Measurements from ENCODE around the gene SMIM36. TPM values are rescaled to one million over a fixed set of nuclear protein-coding genes. Genes with fewer than 3 reads are reported as not detected.

Gene SMIM36
- total and polyA plus RNA-seq, 4 donors, result not detected

- Histone ChIP-seq H3K4me3 (ENCODE audit: low read length in 2 of 2) (no peak overlapping the region), H3K9me3 (ENCODE audit: control insufficient read depth, low read length) (no peaks in the 10 kb centered on the region), H3K27ac (ENCODE audit: low read depth in 1 of 2, low read length in 2 of 2) (no peak overlapping the region), H3K36me3 (ENCODE audit: control insufficient read depth in 1 of 2, insufficient read depth in 2 of 2, low read length in 1 of 2) (no peaks in the 10 kb centered on the region), H3K4me1 (ENCODE audit: control insufficient read depth in 1 of 2, insufficient read depth in 2 of 2, low read length in 2 of 2) (peaks cover 0 to 6% of the 10 kb centered on the region in 2 donors), H3K27me3 (ENCODE audit: control insufficient read depth in 1 of 2, insufficient read depth in 2 of 2, low read length in 1 of 2) (no peaks in the 10 kb centered on the region)
- DNase-seq (no peak), ATAC-seq (ENCODE audit: low FRiP score) (no peak)
- intact Hi-C loops (cut with DNase I), result no loop called here
- 95 to 96% methylated on average over 3 of the region's 3 CpGs for WGBS, 2 donors
These were observed 92.6 kb downstream of the SMIM36 start for GRCh38 chr17:55418369-55419268.

GRCh38 chr17:55417411-55418268 lies 93.6 kb downstream of the SMIM36 start:
- 97 to 99% methylated on average over 4 of the region's 4 CpGs for WGBS, 2 donors
- intact Hi-C loops (cut with DNase I), result no loop called here
- Histone ChIP-seq H3K4me3 (ENCODE audit: low read length in 2 of 2) (no peak overlapping the region), H3K27ac (ENCODE audit: low read depth in 1 of 2, low read length in 2 of 2) (no peak overlapping the region), H3K36me3 (ENCODE audit: control insufficient read depth in 1 of 2, insufficient read depth in 2 of 2, low read length in 1 of 2) (no peaks in the 10 kb centered on the region), H3K27me3 (ENCODE audit: control insufficient read depth in 1 of 2, insufficient read depth in 2 of 2, low read length in 1 of 2) (no peaks in the 10 kb centered on the region), H3K9me3 (ENCODE audit: control insufficient read depth, low read length) (no peaks in the 10 kb centered on the region), H3K4me1 (ENCODE audit: control insufficient read depth in 1 of 2, insufficient read depth in 2 of 2, low read length in 2 of 2) (peaks cover 0 to 6% of the 10 kb centered on the region in 2 donors)
- DNase-seq (no peak), ATAC-seq (ENCODE audit: low FRiP score) (no peak)

GRCh38 chr17:55416470-55417052 lies 94.7 kb downstream of the SMIM36 start:
- ATAC-seq (ENCODE audit: low FRiP score), result no peak

GRCh38 chr17:55416000-55416399 lies 95.3 kb downstream of the SMIM36 start:
- ATAC-seq (ENCODE audit: low FRiP score), result no peak
- H3K9me3 ChIP-seq (ENCODE audit: control insufficient read depth, low read length), result no peaks in the 10 kb centered on the region
- peaks cover 0 to 6% of the 10 kb centered on the region in 2 donors for H3K4me1 ChIP-seq (ENCODE audit: control insufficient read depth in 1 of 2, insufficient read depth in 2 of 2, low read length in 2 of 2)
- no peak for DNase-seq
- no peak overlapping the region for H3K4me3 ChIP-seq (ENCODE audit: low read length in 2 of 2)
- intact Hi-C loops (cut with DNase I), result no loop called here
- no peaks in the 10 kb centered on the region for H3K36me3 ChIP-seq (ENCODE audit: control insufficient read depth in 1 of 2, insufficient read depth in 2 of 2, low read length in 1 of 2)
- no peak overlapping the region for H3K27ac ChIP-seq (ENCODE audit: low read depth in 1 of 2, low read length in 2 of 2)
- H3K27me3 ChIP-seq (ENCODE audit: control insufficient read depth in 1 of 2, insufficient read depth in 2 of 2, low read length in 1 of 2), result no peaks in the 10 kb centered on the region

More at GRCh38 chr17:55416470-55417052, 94.7 kb downstream of the SMIM36 start:
- Histone ChIP-seq H3K27ac (ENCODE audit: low read depth in 1 of 2, low read length in 2 of 2) (no peak overlapping the region), H3K4me3 (ENCODE audit: low read length in 2 of 2) (no peak overlapping the region), H3K4me1 (ENCODE audit: control insufficient read depth in 1 of 2, insufficient read depth in 2 of 2, low read length in 2 of 2) (peaks cover 0 to 6% of the 10 kb centered on the region in 2 donors), H3K9me3 (ENCODE audit: control insufficient read depth, low read length) (no peaks in the 10 kb centered on the region), H3K36me3 (ENCODE audit: control insufficient read depth in 1 of 2, insufficient read depth in 2 of 2, low read length in 1 of 2) (no peaks in the 10 kb centered on the region), H3K27me3 (ENCODE audit: control insufficient read depth in 1 of 2, insufficient read depth in 2 of 2, low read length in 1 of 2) (no peaks in the 10 kb centered on the region)
- DNase-seq, result no peak
- 62 to 63% methylated on average over 4 of the region's 4 CpGs for WGBS, 2 donors
- intact Hi-C loops (cut with DNase I), result no loop called here

GRCh38 chr17:55414983-55415382 lies 96.3 kb downstream of the SMIM36 start:
- Histone ChIP-seq H3K36me3 (ENCODE audit: control insufficient read depth in 1 of 2, insufficient read depth in 2 of 2, low read length in 1 of 2) (peaks cover 0 to 2% of the 10 kb centered on the region in 2 donors), H3K27me3 (ENCODE audit: control insufficient read depth in 1 of 2, insufficient read depth in 2 of 2, low read length in 1 of 2) (no peaks in the 10 kb centered on the region), H3K9me3 (ENCODE audit: control insufficient read depth, low read length) (no peaks in the 10 kb centered on the region), H3K27ac (ENCODE audit: low read depth in 1 of 2, low read length in 2 of 2) (no peak overlapping the region), H3K4me3 (ENCODE audit: low read length in 2 of 2) (no peak overlapping the region), H3K4me1 (ENCODE audit: control insufficient read depth in 1 of 2, insufficient read depth in 2 of 2, low read length in 2 of 2) (peaks cover 0 to 6% of the 10 kb centered on the region in 2 donors)
- intact Hi-C loops (cut with DNase I), result no loop called here
- no peak for DNase-seq
- WGBS, 2 donors, result 98 to 99% methylated on average over 4 of the region's 4 CpGs
- ATAC-seq (ENCODE audit: low FRiP score), result no peak

- no peak overlapping the region for H3K27ac ChIP-seq (ENCODE audit: low read depth in 1 of 2, low read length in 2 of 2)
- 94 to 95% methylated on average over 8 of the region's 8 CpGs for WGBS, 2 donors
- peaks cover 0 to 6% of the 10 kb centered on the region in 2 donors for H3K4me1 ChIP-seq (ENCODE audit: control insufficient read depth in 1 of 2, insufficient read depth in 2 of 2, low read length in 2 of 2)
- ATAC-seq (ENCODE audit: low FRiP score) (no peak), DNase-seq (no peak)
- H3K9me3 ChIP-seq (ENCODE audit: control insufficient read depth, low read length), result no peaks in the 10 kb centered on the region
- no peak overlapping the region for H3K4me3 ChIP-seq (ENCODE audit: low read length in 2 of 2)
- H3K27me3 ChIP-seq (ENCODE audit: control insufficient read depth in 1 of 2, insufficient read depth in 2 of 2, low read length in 1 of 2), result no peaks in the 10 kb centered on the region
- intact Hi-C loops (cut with DNase I), result no loop called here
- peaks cover 0 to 4% of the 10 kb centered on the region in 2 donors for H3K36me3 ChIP-seq (ENCODE audit: control insufficient read depth in 1 of 2, insufficient read depth in 2 of 2, low read length in 1 of 2)
These were observed 97.3 kb downstream of the SMIM36 start for GRCh38 chr17:55413825-55414489.

- Histone ChIP-seq H3K36me3 (ENCODE audit: control insufficient read depth in 1 of 2, insufficient read depth in 2 of 2, low read length in 1 of 2) (peaks cover 0 to 4% of the 10 kb centered on the region in 2 donors), H3K27ac (ENCODE audit: low read depth in 1 of 2, low read length in 2 of 2) (no peak overlapping the region), H3K4me3 (ENCODE audit: low read length in 2 of 2) (no peak overlapping the region), H3K27me3 (ENCODE audit: control insufficient read depth in 1 of 2, insufficient read depth in 2 of 2, low read length in 1 of 2) (no peaks in the 10 kb centered on the region), H3K9me3 (ENCODE audit: control insufficient read depth, low read length) (no peaks in the 10 kb centered on the region), H3K4me1 (ENCODE audit: control insufficient read depth in 1 of 2, insufficient read depth in 2 of 2, low read length in 2 of 2) (peaks cover 0 to 4% of the 10 kb centered on the region in 2 donors)
- DNase-seq (no peak), ATAC-seq (ENCODE audit: low FRiP score) (no peak)
- WGBS, 2 donors, result 91 to 95% methylated on average over 1 of the region's 1 CpG
- intact Hi-C loops (cut with DNase I), result no loop called here
These were observed 99.8 kb downstream of the SMIM36 start for GRCh38 chr17:55411463-55411855.

GRCh38 chr17:55410722-55411462 lies 100.4 kb downstream of the SMIM36 start:
- no peaks in the 10 kb centered on the region for H3K4me1 ChIP-seq (ENCODE audit: control insufficient read depth in 1 of 2, insufficient read depth in 2 of 2, low read length in 2 of 2)
- H3K36me3 ChIP-seq (ENCODE audit: control insufficient read depth in 1 of 2, insufficient read depth in 2 of 2, low read length in 1 of 2), result peaks cover 0 to 4% of the 10 kb centered on the region in 2 donors
- no peak overlapping the region for H3K4me3 ChIP-seq (ENCODE audit: low read length in 2 of 2)
- 69 to 70% methylated on average over 5 of the region's 5 CpGs for WGBS, 2 donors
- ATAC-seq (ENCODE audit: low FRiP score) (no peak), DNase-seq (no peak)
- H3K27ac ChIP-seq (ENCODE audit: low read depth in 1 of 2, low read length in 2 of 2), result no peak overlapping the region
- H3K27me3 ChIP-seq (ENCODE audit: control insufficient read depth in 1 of 2, insufficient read depth in 2 of 2, low read length in 1 of 2), result no peaks in the 10 kb centered on the region
- intact Hi-C loops (cut with DNase I), result no loop called here
- no peaks in the 10 kb centered on the region for H3K9me3 ChIP-seq (ENCODE audit: control insufficient read depth, low read length)
